HEK293 (cell line): Measurements from ENCODE around the gene HID1.

Experiments
- CTCF ChIA-PET: fragments of 350-600 bp; formaldehyde crosslinking; extraction: SDS; loops from one replicate; lab custom pipeline; 2021; ENCODE audit warnings: antibody characterized with exemption; lab: Yijun Ruan, JAX
- POLR2A ChIA-PET: fragments of 300-600 bp; formaldehyde crosslinking; extraction: SDS; loops from one replicate; lab custom pipeline; 2020; ENCODE audit warnings: antibody characterized with exemption, inconsistent platforms; lab: Yijun Ruan, JAX
- H3K27ac ChIP-seq: fragments of 200-500 bp; sonication (Bioruptor generic); 2 replicates; pipeline ENCODE4 v1.5.1; 2014; ENCODE audit warnings: low read depth, low read length, control low read depth, inconsistent platforms; ENCODE audit errors: extremely low read depth
- H3K36me3 ChIP-seq, 2 experiments: fragments of 200-500 bp in 1 of 2; sonication (Bioruptor generic) in 1 of 2; 1 replicate in 1 of 2; 2 replicates in 1 of 2; pipeline ENCODE4 v1.5.1; 2014 to 2017; ENCODE audit warnings: inconsistent platforms in 2 of 2, low read length in 2 of 2; ENCODE audit not compliant: control insufficient read depth in 2 of 2, insufficient read depth in 1 of 2
- H3K4me1 ChIP-seq: fragments of 200-500 bp; sonication (Bioruptor generic); 2 replicates; pipeline ENCODE4 v1.5.1; 2014; ENCODE audit warnings: mild to moderate bottlenecking, low read length, inconsistent platforms; ENCODE audit not compliant: control insufficient read depth, insufficient read depth
- H3K4me3 ChIP-seq: 2 replicates; pipeline ENCODE4 v1.5.1; 2011; ENCODE audit warnings: low read depth, mild to moderate bottlenecking, control low read depth, low read length, moderate library complexity
- H3K9me3 ChIP-seq: fragments of 200-500 bp; sonication (Bioruptor generic); 2 replicates; pipeline ENCODE4 v1.5.1; 2014; ENCODE audit warnings: low read depth, low read length, inconsistent platforms; ENCODE audit not compliant: control insufficient read depth, insufficient read depth
- EGR2 ChIP-seq: fragments of 450-650 bp; formaldehyde crosslinking; IDR thresholded peaks from 2 replicates; pipeline ENCODE4 v1.5.1; 2016; ENCODE audit warnings: low read depth, missing biosample characterization, missing genetic modification characterization
- GLIS2 ChIP-seq: fragments of 450-650 bp; formaldehyde crosslinking; IDR thresholded peaks from 2 replicates; pipeline ENCODE4 v1.5.1; 2016; ENCODE audit warnings: missing biosample characterization, missing genetic modification characterization
- KLF1 ChIP-seq: fragments of 450-650 bp; formaldehyde crosslinking; IDR thresholded peaks from 2 replicates; pipeline ENCODE4 v1.5.1; 2016; ENCODE audit warnings: missing biosample characterization, missing genetic modification characterization
- KLF17 ChIP-seq: fragments of 450-650 bp; formaldehyde crosslinking; IDR thresholded peaks from 2 replicates; pipeline ENCODE4 v1.5.1; 2016; ENCODE audit warnings: missing biosample characterization, missing genetic modification characterization
- KLF9 ChIP-seq: fragments of 450-650 bp; formaldehyde crosslinking; IDR thresholded peaks from 2 replicates; pipeline ENCODE4 v1.5.1; 2016; ENCODE audit warnings: missing biosample characterization, missing genetic modification characterization, low read depth
- MZF1 ChIP-seq: fragments of 450-650 bp; formaldehyde crosslinking; IDR thresholded peaks from 2 replicates; pipeline ENCODE4 v1.5.1; 2017; ENCODE audit warnings: missing biosample characterization, missing genetic modification characterization, borderline replicate concordance
- SALL2 ChIP-seq: fragments of 450-650 bp; formaldehyde crosslinking; IDR thresholded peaks from 2 replicates; pipeline ENCODE4 v1.5.0; 2017; ENCODE audit warnings: missing biosample characterization, mild to moderate bottlenecking, missing genetic modification characterization, borderline replicate concordance
- SCRT2 ChIP-seq: fragments of 450-650 bp; formaldehyde crosslinking; IDR thresholded peaks from 2 replicates; pipeline ENCODE4 v1.5.1; 2016; ENCODE audit warnings: missing biosample characterization, missing genetic modification characterization
- SP2 ChIP-seq: fragments of 450-650 bp; formaldehyde crosslinking; IDR thresholded peaks from 2 replicates; pipeline ENCODE4 v1.5.1; 2016; ENCODE audit warnings: missing biosample characterization, missing genetic modification characterization
- SP3 ChIP-seq: fragments of 450-650 bp; formaldehyde crosslinking; IDR thresholded peaks from 2 replicates; pipeline ENCODE4 v1.5.1; 2016; ENCODE audit warnings: missing biosample characterization, missing genetic modification characterization
- ZFHX2 ChIP-seq: fragments of 450-650 bp; formaldehyde crosslinking; conservative IDR thresholded peaks from 2 replicates; pipeline ENCODE4 v1.5.1; 2016; ENCODE audit warnings: missing biosample characterization, missing genetic modification characterization
- ZNF175 ChIP-seq: fragments of 450-650 bp; formaldehyde crosslinking; IDR thresholded peaks from 2 replicates; pipeline ENCODE4 v1.5.1; 2016; ENCODE audit warnings: missing biosample characterization, missing genetic modification characterization
- ZNF211 ChIP-seq: fragments of 450-650 bp; formaldehyde crosslinking; IDR thresholded peaks from 2 replicates; pipeline ENCODE4 v1.5.1; 2016; ENCODE audit warnings: low read depth, missing biosample characterization, missing genetic modification characterization
- ZNF544 ChIP-seq: fragments of 450-650 bp; formaldehyde crosslinking; IDR thresholded peaks from 2 replicates; pipeline ENCODE4 v1.5.0; 2017; ENCODE audit warnings: missing biosample characterization, missing genetic modification characterization
- ZNF561 ChIP-seq: fragments of 450-650 bp; IDR thresholded peaks from 2 replicates; pipeline ENCODE4 v1.5.1; 2018; ENCODE audit warnings: missing biosample characterization, missing genetic modification characterization, borderline replicate concordance
- ZNF600 ChIP-seq: fragments of 450-650 bp; formaldehyde crosslinking; IDR thresholded peaks from 2 replicates; pipeline ENCODE4 v1.5.1; 2016; ENCODE audit warnings: missing biosample characterization, missing genetic modification characterization
- ZNF76 ChIP-seq: fragments of 450-650 bp; formaldehyde crosslinking; IDR thresholded peaks from 2 replicates; pipeline ENCODE4; 2016; ENCODE audit warnings: low read depth, missing biosample characterization, missing genetic modification characterization, borderline replicate concordance
- ZNF837 ChIP-seq: fragments of 450-650 bp; formaldehyde crosslinking; IDR thresholded peaks from 2 replicates; pipeline ENCODE4 v1.5.1; 2016; ENCODE audit warnings: missing biosample characterization, missing genetic modification characterization
- TF ChIP-seq, protein P1 (sequence below): fragments of 450-650 bp; formaldehyde crosslinking; IDR thresholded peaks from 2 replicates; pipeline ENCODE4 v1.5.1; 2016; ENCODE audit warnings: missing biosample characterization, missing genetic modification characterization
- TF ChIP-seq, protein P2 (sequence below): fragments of 450-650 bp; formaldehyde crosslinking; IDR thresholded peaks from 2 replicates; pipeline ENCODE4 v1.5.1; 2017; ENCODE audit warnings: missing biosample characterization, missing genetic modification characterization
- TF ChIP-seq, protein P3 (sequence below): fragments of 450-650 bp; formaldehyde crosslinking; IDR thresholded peaks from 2 replicates; pipeline ENCODE4 v1.5.1; 2016; ENCODE audit warnings: missing biosample characterization, missing genetic modification characterization

The HID1 gene

GRCh38 chr17:74960570-74961342 is 11.8 kb downstream of the HID1 start (continued):
- peak; percentile 26; the same call in 1 of the 2 replicates for TF ChIP-seq KLF17
- TF ChIP-seq KLF9 (tag by site-specific recombination): 0 out of 2 replicates have a peak, but pooled peaks have one; percentile 13
- TF ChIP-seq MZF1 (tag by site-specific recombination): no peak

DNA sequence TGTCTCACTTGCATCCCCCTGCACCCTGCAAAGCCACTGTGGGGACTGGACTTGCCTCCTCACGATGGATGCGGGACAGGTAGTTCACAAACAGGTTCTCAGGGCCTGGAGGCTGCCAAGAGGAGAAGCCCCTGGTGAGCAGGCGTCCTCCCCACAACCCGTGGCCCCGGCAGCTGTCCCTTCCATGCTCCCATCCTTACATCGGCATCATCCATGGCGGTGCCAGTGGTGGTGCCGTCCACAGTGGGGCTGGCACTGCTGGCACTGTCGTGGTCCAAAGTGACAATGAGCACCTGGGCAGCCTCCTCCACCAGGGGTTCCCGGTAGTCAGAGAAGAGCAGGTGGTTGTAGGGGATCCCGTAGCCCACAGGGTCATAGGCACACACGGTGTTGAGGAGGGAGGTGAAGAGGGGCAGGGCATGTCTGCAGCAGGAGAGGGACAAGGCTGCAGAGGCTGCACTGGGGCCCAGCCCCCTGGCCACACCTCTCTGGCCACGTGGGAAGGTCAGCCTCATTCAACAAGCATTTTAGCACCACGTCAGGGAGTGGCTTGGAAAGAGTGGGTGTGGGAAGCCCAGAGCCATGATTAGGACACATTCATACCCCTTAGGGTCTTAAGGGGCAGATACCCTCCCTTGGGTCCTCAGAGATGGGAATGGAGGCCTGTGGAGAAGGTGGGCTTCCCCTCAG is 12.6 kb downstream of the HID1 start:
- TF ChIP-seq ZNF175 (no peak), ZFHX2 (tag by site-specific recombination) (peak; percentile 50; the same call in 1 of the 2 replicates), SP3 (0 out of 2 replicates have a peak, but pooled peaks have one; percentile 4), EGR2 (tag by site-specific recombination) (peak; percentile 27; the same call in 1 of the 2 replicates), KLF1 (tag by site-specific recombination) (peak; percentile 50; the same call in 1 of the 2 replicates), ZNF544 (no peak), SP2 (tag by site-specific recombination) (0 out of 2 replicates have a peak, but pooled peaks have one; percentile 4)
- TF ChIP-seq, protein P1, sequence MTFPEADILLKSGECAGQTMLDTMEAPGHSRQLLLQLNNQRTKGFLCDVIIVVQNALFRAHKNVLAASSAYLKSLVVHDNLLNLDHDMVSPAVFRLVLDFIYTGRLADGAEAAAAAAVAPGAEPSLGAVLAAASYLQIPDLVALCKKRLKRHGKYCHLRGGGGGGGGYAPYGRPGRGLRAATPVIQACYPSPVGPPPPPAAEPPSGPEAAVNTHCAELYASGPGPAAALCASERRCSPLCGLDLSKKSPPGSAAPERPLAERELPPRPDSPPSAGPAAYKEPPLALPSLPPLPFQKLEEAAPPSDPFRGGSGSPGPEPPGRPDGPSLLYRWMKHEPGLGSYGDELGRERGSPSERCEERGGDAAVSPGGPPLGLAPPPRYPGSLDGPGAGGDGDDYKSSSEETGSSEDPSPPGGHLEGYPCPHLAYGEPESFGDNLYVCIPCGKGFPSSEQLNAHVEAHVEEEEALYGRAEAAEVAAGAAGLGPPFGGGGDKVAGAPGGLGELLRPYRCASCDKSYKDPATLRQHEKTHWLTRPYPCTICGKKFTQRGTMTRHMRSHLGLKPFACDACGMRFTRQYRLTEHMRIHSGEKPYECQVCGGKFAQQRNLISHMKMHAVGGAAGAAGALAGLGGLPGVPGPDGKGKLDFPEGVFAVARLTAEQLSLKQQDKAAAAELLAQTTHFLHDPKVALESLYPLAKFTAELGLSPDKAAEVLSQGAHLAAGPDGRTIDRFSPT (tag by site-specific recombination): peak; percentile 51; the same call in 1 of the 2 replicates
- ChIA-PET POLR2A (interaction anchor here (1.0 to 2.3 kb wide), 5 partner anchors 13 to 245 kb away, joined by 3 to 19 read pairs (median 13); partner anchors contain the start of genes FDXR, HID1 and NUP85), CTCF (interaction anchor here (0.6 to 7.6 kb wide), 35 partner anchors 8 to 311 kb away, joined by 3 to 100 read pairs (median 8); partner anchors contain the start of genes ARMC7, FDXR, HID1 and MIF4GD)
- no peaks in the 10 kb centered on the region for H3K4me1 ChIP-seq
- no peak overlapping the region for H3K27ac ChIP-seq
- no peaks in the 10 kb centered on the region for H3K9me3 ChIP-seq
- peaks cover 0 to 23% of the 10 kb centered on the region in 2 experiments; a peak in 2 of 3 replicates for H3K36me3 ChIP-seq
- H3K4me3 ChIP-seq: no peak overlapping the region

- H3K27ac ChIP-seq: no peak overlapping the region
- no peaks in the 10 kb centered on the region for H3K4me1 ChIP-seq
- no peaks in the 10 kb centered on the region for H3K9me3 ChIP-seq
- POLR2A ChIA-PET: interaction anchor here (0.5 to 3.2 kb wide), 8 partner anchors 14 to 289 kb away, joined by 3 to 12 read pairs (median 4); partner anchors contain the start of genes CDR2L, FDXR, HID1 and NAT9
- no peak overlapping the region for H3K4me3 ChIP-seq
- CTCF ChIA-PET: interaction anchor here (0.6 to 7.6 kb wide), 57 partner anchors 9 to 846 kb away, joined by 3 to 100 read pairs (median 5); partner anchors contain the start of genes CDR2L, FDXR, MIF4GD and MRPL58
- peaks cover 0 to 23% of the 10 kb centered on the region in 2 experiments; a peak in 2 of 3 replicates for H3K36me3 ChIP-seq
- TF ChIP-seq SCRT2 (peak; percentile 20; the same call in 1 of the 2 replicates), ZNF561 (no peak), ZNF600 (tag by site-specific recombination) (no peak), SALL2 (tag by site-specific recombination) (no peak), ZNF211 (no peak), GLIS2 (tag by site-specific recombination) (no peak), ZNF837 (tag by site-specific recombination) (no peak), ZNF76 (tag by site-specific recombination) (no peak)
- TF ChIP-seq, protein P2, sequence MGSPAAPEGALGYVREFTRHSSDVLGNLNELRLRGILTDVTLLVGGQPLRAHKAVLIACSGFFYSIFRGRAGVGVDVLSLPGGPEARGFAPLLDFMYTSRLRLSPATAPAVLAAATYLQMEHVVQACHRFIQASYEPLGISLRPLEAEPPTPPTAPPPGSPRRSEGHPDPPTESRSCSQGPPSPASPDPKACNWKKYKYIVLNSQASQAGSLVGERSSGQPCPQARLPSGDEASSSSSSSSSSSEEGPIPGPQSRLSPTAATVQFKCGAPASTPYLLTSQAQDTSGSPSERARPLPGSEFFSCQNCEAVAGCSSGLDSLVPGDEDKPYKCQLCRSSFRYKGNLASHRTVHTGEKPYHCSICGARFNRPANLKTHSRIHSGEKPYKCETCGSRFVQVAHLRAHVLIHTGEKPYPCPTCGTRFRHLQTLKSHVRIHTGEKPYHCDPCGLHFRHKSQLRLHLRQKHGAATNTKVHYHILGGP (tag by site-specific recombination): no peak
- TF ChIP-seq, protein P3, sequence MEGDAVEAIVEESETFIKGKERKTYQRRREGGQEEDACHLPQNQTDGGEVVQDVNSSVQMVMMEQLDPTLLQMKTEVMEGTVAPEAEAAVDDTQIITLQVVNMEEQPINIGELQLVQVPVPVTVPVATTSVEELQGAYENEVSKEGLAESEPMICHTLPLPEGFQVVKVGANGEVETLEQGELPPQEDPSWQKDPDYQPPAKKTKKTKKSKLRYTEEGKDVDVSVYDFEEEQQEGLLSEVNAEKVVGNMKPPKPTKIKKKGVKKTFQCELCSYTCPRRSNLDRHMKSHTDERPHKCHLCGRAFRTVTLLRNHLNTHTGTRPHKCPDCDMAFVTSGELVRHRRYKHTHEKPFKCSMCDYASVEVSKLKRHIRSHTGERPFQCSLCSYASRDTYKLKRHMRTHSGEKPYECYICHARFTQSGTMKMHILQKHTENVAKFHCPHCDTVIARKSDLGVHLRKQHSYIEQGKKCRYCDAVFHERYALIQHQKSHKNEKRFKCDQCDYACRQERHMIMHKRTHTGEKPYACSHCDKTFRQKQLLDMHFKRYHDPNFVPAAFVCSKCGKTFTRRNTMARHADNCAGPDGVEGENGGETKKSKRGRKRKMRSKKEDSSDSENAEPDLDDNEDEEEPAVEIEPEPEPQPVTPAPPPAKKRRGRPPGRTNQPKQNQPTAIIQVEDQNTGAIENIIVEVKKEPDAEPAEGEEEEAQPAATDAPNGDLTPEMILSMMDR (tag by site-specific recombination): peak; percentile 89
Observed at GRCh38 chr17:74957935-74958740, 14.4 kb downstream of the HID1 start.
